K562 (cell line): Measurements from ENCODE around the gene SLC9A1. TPM values are rescaled to one million over a fixed set of nuclear protein-coding genes. Genes with fewer than 3 reads are reported as not detected.

ENCODE experiments used
- ASH1L ChIP-seq: fragments of 450-650 bp; IDR thresholded peaks from 2 replicates; pipeline ENCODE4 v1.6.1; 2018; ENCODE audit warnings: borderline replicate concordance, mild to moderate bottlenecking, low read depth; ENCODE audit not compliant: partially characterized antibody
- CTBP1 ChIP-seq: fragments of 450-650 bp; IDR thresholded peaks from 2 replicates; pipeline ENCODE4 v1.6.1; 2016; ENCODE audit warnings: borderline replicate concordance
- NR3C1 ChIP-seq: sonication (generic); formaldehyde crosslinking; IDR thresholded peaks from 2 replicates; pipeline ENCODE4 v1.8.1; 2022; ENCODE audit warnings: missing genetic modification reagents
- SMC3 ChIP-seq: conservative IDR thresholded peaks from 2 replicates; pipeline ENCODE4 v1.6.1; 2011; ENCODE audit warnings: low read depth, low read length, improper control_type of control experiment; ENCODE audit not compliant: insufficient read depth
- ZNF175 ChIP-seq: fragments of 200-800 bp; sonication (Bioruptor generic); IDR thresholded peaks from 2 replicates; pipeline ENCODE4 v1.6.1; 2016; ENCODE audit warnings: low read depth, mild to moderate bottlenecking, missing genetic modification characterization, missing compliant biosample characterization
- polyA plus RNA-seq, 8 experiments: library from polyadenylated mRNA; depleted of rRNA in 4 of 8; stranded (reverse) in 5 of 8; unstranded in 3 of 8; fragments of >200 nt; fragmentation: Nextera tagmentation in 2 of 8; fragmentation: Illumina TruSeq in 1 of 8; extraction: Ambion mirVana in 2 of 8; extraction: Trizol in 1 of 8; gene quantifications; 2 replicates each; pipeline versions ENCODE4 v1.2.1 to v1.2.3, GENCODE V29; 2011 to 2014; ENCODE audit warnings: inconsistent platforms in 1 of 8, missing spikeins in 1 of 8
- total RNA-seq, 7 experiments: library from RNA; depleted of rRNA in 6 of 7; stranded (reverse); fragments of >200 nt in 6 of 7; fragmentation: Illumina TruSeq in 2 of 7; extraction: Trizol in 2 of 7; gene quantifications; 2 replicates each; pipeline versions ENCODE4 v1.2.1 to v1.2.3, GENCODE V29; 2011 to 2021; ENCODE audit warnings: low replicate concordance in 1 of 7
- TF ChIP-seq, protein P1 (sequence below): fragments of 450-650 bp; IDR thresholded peaks from 2 replicates; pipeline ENCODE4 v1.6.1; 2017; ENCODE audit warnings: antibody characterized with exemption, mild to moderate bottlenecking
- TF ChIP-seq, protein P2 (sequence below), 2 experiments: fragments of 250-450 bp in 1 of 2; fragments of 450-650 bp in 1 of 2; sonication (Bioruptor Pico) in 1 of 2; IDR thresholded peaks; 2 replicates each; pipeline versions ENCODE4 v1.6.1 to v1.8.0; 2016 to 2021; ENCODE audit warnings: mild to moderate bottlenecking in 2 of 2, moderate library complexity in 2 of 2, missing compliant biosample characterization in 1 of 2, missing genetic modification characterization in 1 of 2
- TF ChIP-seq, protein P3 (sequence below), 3 experiments: IDR thresholded peaks in 2 of 3; conservative IDR thresholded peaks in 1 of 3; 2 replicates each; pipeline ENCODE4 v1.5.1; 2011 to 2012; ENCODE audit warnings: low read length in 3 of 3, mild to moderate bottlenecking in 3 of 3, control low read depth in 2 of 3, improper control_type of control experiment in 1 of 3, inconsistent platforms in 1 of 3, low read depth in 1 of 3, mixed read lengths in 1 of 3, moderate library complexity in 1 of 3; ENCODE audit not compliant: insufficient read depth in 2 of 3
- TF ChIP-seq, protein P4 (sequence below), 2 experiments: fragments of 450-650 bp in 1 of 2; sonication (generic) in 1 of 2; formaldehyde crosslinking in 1 of 2; IDR thresholded peaks in 1 of 2; conservative IDR thresholded peaks in 1 of 2; 2 replicates each; pipeline versions ENCODE4 v1.6.1 to v1.8.1; 2016 to 2023; ENCODE audit warnings: mild to moderate bottlenecking in 2 of 2, moderate library complexity in 2 of 2, inconsistent platforms in 1 of 2, missing genetic modification reagents in 1 of 2
- TF ChIP-seq, protein P5 (sequence below): sonication (generic); formaldehyde crosslinking; IDR thresholded peaks from 2 replicates; pipeline ENCODE4 v1.8.0; 2022; ENCODE audit warnings: missing genetic modification reagents, mild to moderate bottlenecking, borderline replicate concordance
- TF ChIP-seq, protein P6 (sequence below): IDR thresholded peaks from 2 replicates; pipeline ENCODE4 v1.6.1; 2011; ENCODE audit warnings: borderline replicate concordance, low read depth, mild to moderate bottlenecking, moderate library complexity, low read length; ENCODE audit not compliant: insufficient read depth, poor library complexity, severe bottlenecking

Gene SLC9A1
- total and polyA plus RNA-seq, 9 of the 15 experiments (the other 6 are each of a cell fraction or from before 2014, with no cell fraction given), result 0.59 to 14.4 (median 2.0) TPM

DNA sequence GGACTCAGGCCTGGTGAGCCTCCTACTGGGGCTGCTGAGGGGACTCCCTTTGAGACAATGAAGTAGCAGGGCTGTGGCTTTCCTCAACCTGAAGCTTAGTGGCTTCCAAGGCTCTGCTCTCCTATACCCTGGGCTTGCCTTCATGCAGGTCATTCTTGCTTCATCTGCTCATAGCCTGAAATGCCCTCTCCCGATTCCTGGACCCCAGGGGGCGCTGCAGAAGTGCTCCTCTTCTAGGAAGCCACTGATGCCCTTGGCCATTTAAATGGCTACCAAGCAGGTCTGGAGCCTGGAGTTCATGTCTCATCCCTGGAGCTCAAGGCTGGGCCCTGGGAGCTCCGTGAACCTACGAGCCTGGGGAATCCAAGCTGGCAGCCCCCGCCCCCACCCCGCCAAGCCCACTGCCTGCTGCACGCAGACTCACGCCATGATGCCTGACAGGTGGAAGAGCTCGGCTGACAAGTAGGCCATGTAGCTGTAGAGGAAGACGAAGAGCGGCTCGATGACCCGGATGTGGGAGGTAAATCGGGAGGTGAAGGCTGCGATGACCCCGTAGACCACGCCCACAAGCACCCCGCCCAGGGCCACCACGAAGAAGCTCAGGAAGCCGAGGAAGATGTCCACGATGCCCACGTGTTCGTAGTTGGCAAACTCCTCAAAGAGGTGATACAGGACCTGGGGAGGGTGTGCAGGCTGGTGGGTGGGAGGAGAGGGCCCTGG is 45.7 kb downstream of the SLC9A1 start (continued):
- TF ChIP-seq, protein P1, sequence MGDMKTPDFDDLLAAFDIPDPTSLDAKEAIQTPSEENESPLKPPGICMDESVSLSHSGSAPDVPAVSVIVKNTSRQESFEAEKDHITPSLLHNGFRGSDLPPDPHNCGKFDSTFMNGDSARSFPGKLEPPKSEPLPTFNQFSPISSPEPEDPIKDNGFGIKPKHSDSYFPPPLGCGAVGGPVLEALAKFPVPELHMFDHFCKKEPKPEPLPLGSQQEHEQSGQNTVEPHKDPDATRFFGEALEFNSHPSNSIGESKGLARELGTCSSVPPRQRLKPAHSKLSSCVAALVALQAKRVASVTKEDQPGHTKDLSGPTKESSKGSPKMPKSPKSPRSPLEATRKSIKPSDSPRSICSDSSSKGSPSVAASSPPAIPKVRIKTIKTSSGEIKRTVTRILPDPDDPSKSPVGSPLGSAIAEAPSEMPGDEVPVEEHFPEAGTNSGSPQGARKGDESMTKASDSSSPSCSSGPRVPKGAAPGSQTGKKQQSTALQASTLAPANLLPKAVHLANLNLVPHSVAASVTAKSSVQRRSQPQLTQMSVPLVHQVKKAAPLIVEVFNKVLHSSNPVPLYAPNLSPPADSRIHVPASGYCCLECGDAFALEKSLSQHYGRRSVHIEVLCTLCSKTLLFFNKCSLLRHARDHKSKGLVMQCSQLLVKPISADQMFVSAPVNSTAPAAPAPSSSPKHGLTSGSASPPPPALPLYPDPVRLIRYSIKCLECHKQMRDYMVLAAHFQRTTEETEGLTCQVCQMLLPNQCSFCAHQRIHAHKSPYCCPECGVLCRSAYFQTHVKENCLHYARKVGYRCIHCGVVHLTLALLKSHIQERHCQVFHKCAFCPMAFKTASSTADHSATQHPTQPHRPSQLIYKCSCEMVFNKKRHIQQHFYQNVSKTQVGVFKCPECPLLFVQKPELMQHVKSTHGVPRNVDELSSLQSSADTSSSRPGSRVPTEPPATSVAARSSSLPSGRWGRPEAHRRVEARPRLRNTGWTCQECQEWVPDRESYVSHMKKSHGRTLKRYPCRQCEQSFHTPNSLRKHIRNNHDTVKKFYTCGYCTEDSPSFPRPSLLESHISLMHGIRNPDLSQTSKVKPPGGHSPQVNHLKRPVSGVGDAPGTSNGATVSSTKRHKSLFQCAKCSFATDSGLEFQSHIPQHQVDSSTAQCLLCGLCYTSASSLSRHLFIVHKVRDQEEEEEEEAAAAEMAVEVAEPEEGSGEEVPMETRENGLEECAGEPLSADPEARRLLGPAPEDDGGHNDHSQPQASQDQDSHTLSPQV, result peak; percentile 74; the same call in 1 of the 2 replicates
- TF ChIP-seq ASH1L (no peak), SMC3 (peak; percentile 73), CTBP1 (0 out of 2 replicates have a peak, but pooled peaks have one; percentile 20), ZNF175 (CRISPR knock-in tag) (peak; percentile 50; the same call in 1 of the 2 replicates), NR3C1 (CRISPR knock-in tag) (no peak)
- TF ChIP-seq, protein P2, sequence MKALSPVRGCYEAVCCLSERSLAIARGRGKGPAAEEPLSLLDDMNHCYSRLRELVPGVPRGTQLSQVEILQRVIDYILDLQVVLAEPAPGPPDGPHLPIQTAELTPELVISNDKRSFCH (CRISPR knock-in tag; IDR thresholded peaks at IDR 0.05), result no peak
- TF ChIP-seq, protein P2 (tag; IDR thresholded peaks at IDR 0.05), result no peak
- TF ChIP-seq, protein P3, sequence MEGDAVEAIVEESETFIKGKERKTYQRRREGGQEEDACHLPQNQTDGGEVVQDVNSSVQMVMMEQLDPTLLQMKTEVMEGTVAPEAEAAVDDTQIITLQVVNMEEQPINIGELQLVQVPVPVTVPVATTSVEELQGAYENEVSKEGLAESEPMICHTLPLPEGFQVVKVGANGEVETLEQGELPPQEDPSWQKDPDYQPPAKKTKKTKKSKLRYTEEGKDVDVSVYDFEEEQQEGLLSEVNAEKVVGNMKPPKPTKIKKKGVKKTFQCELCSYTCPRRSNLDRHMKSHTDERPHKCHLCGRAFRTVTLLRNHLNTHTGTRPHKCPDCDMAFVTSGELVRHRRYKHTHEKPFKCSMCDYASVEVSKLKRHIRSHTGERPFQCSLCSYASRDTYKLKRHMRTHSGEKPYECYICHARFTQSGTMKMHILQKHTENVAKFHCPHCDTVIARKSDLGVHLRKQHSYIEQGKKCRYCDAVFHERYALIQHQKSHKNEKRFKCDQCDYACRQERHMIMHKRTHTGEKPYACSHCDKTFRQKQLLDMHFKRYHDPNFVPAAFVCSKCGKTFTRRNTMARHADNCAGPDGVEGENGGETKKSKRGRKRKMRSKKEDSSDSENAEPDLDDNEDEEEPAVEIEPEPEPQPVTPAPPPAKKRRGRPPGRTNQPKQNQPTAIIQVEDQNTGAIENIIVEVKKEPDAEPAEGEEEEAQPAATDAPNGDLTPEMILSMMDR (IDR thresholded peaks at IDR 0.05 in 2 of 3, conservative IDR thresholded peaks at IDR 0.05 in 1 of 3; ENCODE audit: insufficient read depth in 2 of 3, low read depth in 1 of 3, low read length in 3 of 3), result peak; percentile 84 to 86 (median 86)
- TF ChIP-seq, protein P4, sequence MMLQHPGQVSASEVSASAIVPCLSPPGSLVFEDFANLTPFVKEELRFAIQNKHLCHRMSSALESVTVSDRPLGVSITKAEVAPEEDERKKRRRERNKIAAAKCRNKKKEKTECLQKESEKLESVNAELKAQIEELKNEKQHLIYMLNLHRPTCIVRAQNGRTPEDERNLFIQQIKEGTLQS (IDR thresholded peaks at IDR 0.05), result peak; percentile 26; the same call in 1 of the 2 replicates
- TF ChIP-seq, protein P4 (CRISPR knock-in tag; conservative IDR thresholded peaks at IDR 0.05), result no peak
- TF ChIP-seq, protein P5, sequence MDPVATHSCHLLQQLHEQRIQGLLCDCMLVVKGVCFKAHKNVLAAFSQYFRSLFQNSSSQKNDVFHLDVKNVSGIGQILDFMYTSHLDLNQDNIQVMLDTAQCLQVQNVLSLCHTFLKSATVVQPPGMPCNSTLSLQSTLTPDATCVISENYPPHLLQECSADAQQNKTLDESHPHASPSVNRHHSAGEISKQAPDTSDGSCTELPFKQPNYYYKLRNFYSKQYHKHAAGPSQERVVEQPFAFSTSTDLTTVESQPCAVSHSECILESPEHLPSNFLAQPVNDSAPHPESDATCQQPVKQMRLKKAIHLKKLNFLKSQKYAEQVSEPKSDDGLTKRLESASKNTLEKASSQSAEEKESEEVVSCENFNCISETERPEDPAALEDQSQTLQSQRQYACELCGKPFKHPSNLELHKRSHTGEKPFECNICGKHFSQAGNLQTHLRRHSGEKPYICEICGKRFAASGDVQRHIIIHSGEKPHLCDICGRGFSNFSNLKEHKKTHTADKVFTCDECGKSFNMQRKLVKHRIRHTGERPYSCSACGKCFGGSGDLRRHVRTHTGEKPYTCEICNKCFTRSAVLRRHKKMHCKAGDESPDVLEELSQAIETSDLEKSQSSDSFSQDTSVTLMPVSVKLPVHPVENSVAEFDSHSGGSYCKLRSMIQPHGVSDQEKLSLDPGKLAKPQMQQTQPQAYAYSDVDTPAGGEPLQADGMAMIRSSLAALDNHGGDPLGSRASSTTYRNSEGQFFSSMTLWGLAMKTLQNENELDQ (CRISPR knock-in tag), result no peak
- TF ChIP-seq, protein P6, sequence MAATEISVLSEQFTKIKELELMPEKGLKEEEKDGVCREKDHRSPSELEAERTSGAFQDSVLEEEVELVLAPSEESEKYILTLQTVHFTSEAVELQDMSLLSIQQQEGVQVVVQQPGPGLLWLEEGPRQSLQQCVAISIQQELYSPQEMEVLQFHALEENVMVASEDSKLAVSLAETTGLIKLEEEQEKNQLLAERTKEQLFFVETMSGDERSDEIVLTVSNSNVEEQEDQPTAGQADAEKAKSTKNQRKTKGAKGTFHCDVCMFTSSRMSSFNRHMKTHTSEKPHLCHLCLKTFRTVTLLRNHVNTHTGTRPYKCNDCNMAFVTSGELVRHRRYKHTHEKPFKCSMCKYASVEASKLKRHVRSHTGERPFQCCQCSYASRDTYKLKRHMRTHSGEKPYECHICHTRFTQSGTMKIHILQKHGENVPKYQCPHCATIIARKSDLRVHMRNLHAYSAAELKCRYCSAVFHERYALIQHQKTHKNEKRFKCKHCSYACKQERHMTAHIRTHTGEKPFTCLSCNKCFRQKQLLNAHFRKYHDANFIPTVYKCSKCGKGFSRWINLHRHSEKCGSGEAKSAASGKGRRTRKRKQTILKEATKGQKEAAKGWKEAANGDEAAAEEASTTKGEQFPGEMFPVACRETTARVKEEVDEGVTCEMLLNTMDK, result peak; percentile 72
